Prostate gland (tissue), 2 donors: ENCODE results near the gene POP7.

Experiments
- POLR2A ChIP-seq: fragments of 450-650 bp; IDR thresholded peaks from one replicate; pipeline ENCODE4 v1.6.1; 2016; ENCODE audit warnings: antibody characterized with exemption, mild to moderate bottlenecking
- POLR2AphosphoS5 ChIP-seq: sonication (generic); formaldehyde crosslinking; IDR thresholded peaks from one replicate; pipeline ENCODE4 v1.6.1; 2017; ENCODE audit warnings: antibody characterized with exemption
- TF ChIP-seq, protein P1 (sequence below), 4 experiments: fragments of 200-600 bp in 2 of 4; fragments of 450-650 bp in 2 of 4; sonication (generic) in 2 of 4; IDR thresholded peaks; 1 replicate in 3 of 4; 2 replicates in 1 of 4; pipeline ENCODE4 v1.5.1; 2016 to 2019; ENCODE audit warnings: antibody characterized with exemption in 4 of 4, mild to moderate bottlenecking in 2 of 4, moderate library complexity in 2 of 4

DNA sequence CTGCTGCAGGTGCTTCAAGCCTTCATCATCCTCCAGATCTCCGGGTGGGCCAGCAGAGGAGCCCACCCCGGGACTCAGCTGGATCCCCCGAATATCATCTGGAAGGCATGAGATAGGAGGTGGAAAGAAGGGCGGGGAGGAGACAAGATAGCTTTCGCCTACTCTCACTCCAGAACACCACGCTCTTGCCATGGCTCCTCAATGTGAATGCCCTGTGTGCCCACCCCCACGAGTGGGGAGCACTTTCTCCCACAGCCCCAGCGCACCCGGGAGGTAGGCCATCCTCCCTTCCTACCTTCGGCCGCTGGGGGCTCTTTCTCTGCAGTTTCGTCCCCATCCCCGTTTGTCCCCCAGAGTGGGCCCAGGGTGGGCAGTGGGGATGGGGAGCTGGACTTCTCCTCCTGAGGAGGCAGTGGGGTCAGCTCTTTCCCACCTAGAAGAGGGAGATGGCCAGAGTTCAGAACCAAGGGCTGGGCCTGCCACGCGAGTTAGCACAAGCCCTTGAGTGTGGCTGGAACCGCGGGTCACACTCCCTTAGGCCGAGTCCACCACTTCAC is 20.8 kb upstream of the POP7 start:
- TF ChIP-seq, protein P1, sequence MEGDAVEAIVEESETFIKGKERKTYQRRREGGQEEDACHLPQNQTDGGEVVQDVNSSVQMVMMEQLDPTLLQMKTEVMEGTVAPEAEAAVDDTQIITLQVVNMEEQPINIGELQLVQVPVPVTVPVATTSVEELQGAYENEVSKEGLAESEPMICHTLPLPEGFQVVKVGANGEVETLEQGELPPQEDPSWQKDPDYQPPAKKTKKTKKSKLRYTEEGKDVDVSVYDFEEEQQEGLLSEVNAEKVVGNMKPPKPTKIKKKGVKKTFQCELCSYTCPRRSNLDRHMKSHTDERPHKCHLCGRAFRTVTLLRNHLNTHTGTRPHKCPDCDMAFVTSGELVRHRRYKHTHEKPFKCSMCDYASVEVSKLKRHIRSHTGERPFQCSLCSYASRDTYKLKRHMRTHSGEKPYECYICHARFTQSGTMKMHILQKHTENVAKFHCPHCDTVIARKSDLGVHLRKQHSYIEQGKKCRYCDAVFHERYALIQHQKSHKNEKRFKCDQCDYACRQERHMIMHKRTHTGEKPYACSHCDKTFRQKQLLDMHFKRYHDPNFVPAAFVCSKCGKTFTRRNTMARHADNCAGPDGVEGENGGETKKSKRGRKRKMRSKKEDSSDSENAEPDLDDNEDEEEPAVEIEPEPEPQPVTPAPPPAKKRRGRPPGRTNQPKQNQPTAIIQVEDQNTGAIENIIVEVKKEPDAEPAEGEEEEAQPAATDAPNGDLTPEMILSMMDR (IDR thresholded peaks at IDR 0.05), result no peak
- no peak for TF ChIP-seq POLR2AphosphoS5
- no peak for TF ChIP-seq POLR2A
